Endothelial cell of umbilical vein (primary cell): ENCODE measurements around the gene TDRD3. TPM values are rescaled to one million over a fixed set of nuclear protein-coding genes. Genes with fewer than 3 reads are reported as not detected.

Experiments
- BruUV-seq: library from RNA; stranded (reverse); fragments of 400-500 nt; replicated peaks from 2 replicates; lab custom pipeline; 2021; lab: Mats Ljungman, UMichigan
- CTCF ChIA-PET: fragments of 300-600, 350-600 bp; sonication (Branson Sonifier 250); formaldehyde crosslinking; loops from one replicate; lab custom pipeline; 2021; ENCODE audit warnings: antibody characterized with exemption, inconsistent platforms; lab: Charles Lee
- POLR2A ChIA-PET: fragments of 300-600, 350-600 bp; sonication (Branson Sonifier 250); formaldehyde crosslinking; loops from one replicate; lab custom pipeline; 2021; ENCODE audit warnings: antibody characterized with exemption, inconsistent platforms; lab: Charles Lee
- DNase-seq: peaks from one replicate; pipeline ENCODE4 v3.0.0-alpha.2; 2011; ENCODE audit warnings: low read depth, low spot score
- FAIRE-seq: peaks from 2 replicates; lab custom pipeline; 2011; peaks lifted over from hg19 to GRCh38; lab: Jason Lieb, UNC
- H2AFZ ChIP-seq: 2 replicates; pipeline ENCODE4 v1.6.0; 2012; ENCODE audit warnings: low read depth, low read length, control low read depth, inconsistent platforms
- H3K27ac ChIP-seq: 2 replicates; pipeline ENCODE4 v1.5.1; 2011; ENCODE audit warnings: low read depth, mild to moderate bottlenecking, control low read depth, low read length, moderate library complexity; ENCODE audit not compliant: insufficient read depth
- H3K27me3 ChIP-seq, 2 experiments: 2 replicates each; pipeline versions ENCODE4 v1.6.0 to v1.6.1; 2011; ENCODE audit warnings: low read length in 2 of 2, mixed read lengths in 1 of 2; ENCODE audit not compliant: control insufficient read depth in 2 of 2, insufficient read depth in 2 of 2
- H3K36me3 ChIP-seq, 2 experiments: 2 replicates in 1 of 2; 3 replicates in 1 of 2; pipeline ENCODE4 v1.5.1; 2011; ENCODE audit warnings: low read length in 2 of 2, mild to moderate bottlenecking in 1 of 2, moderate library complexity in 1 of 2; ENCODE audit not compliant: control insufficient read depth in 2 of 2, insufficient read depth in 2 of 2; ENCODE audit errors: extremely low read depth in 1 of 2
- H3K4me1 ChIP-seq: 3 replicates; pipeline ENCODE4 v1.5.1; 2011; ENCODE audit warnings: mild to moderate bottlenecking, low read length; ENCODE audit not compliant: control insufficient read depth, insufficient read depth; ENCODE audit errors: extremely low read depth
- H3K4me2 ChIP-seq: 2 replicates; pipeline ENCODE4 v1.6.1; 2011; ENCODE audit warnings: low read length, control low read depth, mixed read lengths; ENCODE audit not compliant: insufficient read depth
- H3K4me3 ChIP-seq, 3 experiments: fragments of 200-600 bp in 1 of 3; sonication (generic), shearing (Covaris generic) in 1 of 3; replicated peaks in 1 of 3; 2 replicates each; pipeline ENCODE4 v1.5.1; 2011 to 2016; ENCODE audit warnings: control low read depth in 3 of 3, low read length in 3 of 3, mild to moderate bottlenecking in 2 of 3, inconsistent platforms in 1 of 3, low read depth in 1 of 3, moderate library complexity in 1 of 3; ENCODE audit not compliant: insufficient read depth in 1 of 3
- H3K79me2 ChIP-seq: 2 replicates; pipeline ENCODE4 v1.6.0; 2012; ENCODE audit warnings: low read length, inconsistent platforms; ENCODE audit not compliant: control insufficient read depth, insufficient read depth
- H3K9ac ChIP-seq: replicated peaks from 2 replicates; pipeline ENCODE3; 2011; ENCODE audit warnings: low read length, control low read depth; ENCODE audit not compliant: insufficient read depth; ENCODE audit errors: extremely low read depth
- H3K9me1 ChIP-seq: replicated peaks from 3 replicates; pipeline ENCODE4 v1.6.0; 2011; ENCODE audit warnings: mild to moderate bottlenecking, low read length; ENCODE audit not compliant: control insufficient read depth, insufficient read depth; ENCODE audit errors: extremely low read depth
- H3K9me3 ChIP-seq: replicated peaks from 2 replicates; pipeline ENCODE4 v1.5.1; 2012; ENCODE audit warnings: low read length, inconsistent platforms; ENCODE audit not compliant: control insufficient read depth, insufficient read depth
- H4K20me1 ChIP-seq: replicated peaks from 2 replicates; pipeline ENCODE3; 2011; ENCODE audit warnings: mild to moderate bottlenecking, low read length; ENCODE audit not compliant: control insufficient read depth, insufficient read depth; ENCODE audit errors: extremely low read depth
- CTCF ChIP-seq, 2 donors: IDR thresholded peaks; 1 replicate in 1 of 2; 2 replicates in 1 of 2; pipeline ENCODE4 v1.5.1; 2011; ENCODE audit warnings: low read length in 2 of 2, mild to moderate bottlenecking in 2 of 2, moderate library complexity in 2 of 2, control low read depth in 1 of 2, inconsistent platforms in 1 of 2, low read depth in 1 of 2; ENCODE audit not compliant: insufficient read depth in 1 of 2; ENCODE audit errors: extremely low read depth in 1 of 2
- EZH2 ChIP-seq: IDR thresholded peaks from 2 replicates; pipeline ENCODE4 v1.6.1; 2012; ENCODE audit warnings: borderline replicate concordance, low read depth, mild to moderate bottlenecking, moderate library complexity, low read length, inconsistent platforms; ENCODE audit not compliant: severe bottlenecking
- FOS ChIP-seq: IDR thresholded peaks from 2 replicates; pipeline ENCODE4 v1.6.1; 2011; ENCODE audit warnings: mild to moderate bottlenecking, low read length, moderate library complexity, borderline replicate concordance; ENCODE audit not compliant: insufficient read depth
- GATA2 ChIP-seq: IDR thresholded peaks from 2 replicates; pipeline ENCODE4 v1.7.0; 2011; ENCODE audit warnings: low read depth, mild to moderate bottlenecking, moderate library complexity, mixed read lengths, low read length; ENCODE audit not compliant: insufficient read length, insufficient read depth
- JUN ChIP-seq: IDR thresholded peaks from 2 replicates; pipeline ENCODE4 v1.6.1; 2011; ENCODE audit warnings: borderline replicate concordance, low read depth; ENCODE audit not compliant: insufficient read length, insufficient read depth
- MAX ChIP-seq: IDR thresholded peaks from 2 replicates; pipeline ENCODE4 v1.6.1; 2011; ENCODE audit not compliant: insufficient read depth, insufficient read length
- MYC ChIP-seq: IDR thresholded peaks from one replicate; pipeline ENCODE4 v1.6.1; 2011; ENCODE audit warnings: mild to moderate bottlenecking, low read depth, low read length
- POLR2A ChIP-seq: IDR thresholded peaks from 2 replicates; pipeline ENCODE4 v1.6.1; 2012; ENCODE audit warnings: low read depth, mild to moderate bottlenecking, control low read depth, low read length
- POLR2AphosphoS5 ChIP-seq: IDR thresholded peaks from 2 replicates; pipeline ENCODE4 v1.6.1; 2012; ENCODE audit warnings: low read depth, mild to moderate bottlenecking, control low read depth, low read length, moderate library complexity; ENCODE audit not compliant: insufficient read depth
- dilution Hi-C: fragments of 300-500 bp; cut with MboI; formaldehyde crosslinking; loops from one replicate; pipeline ENCODE4 v1.15.0; 2019; ENCODE audit warnings: low sequenced_read_pairs; ENCODE audit not compliant: extremely low pct_ligation_motif_present
- intact Hi-C: fragments of 100-400 bp; cut with micrococcal nuclease; formaldehyde crosslinking; loops from one replicate; pipeline ENCODE4 v1.10.0; 2022
- polyA plus RNA-seq, 4 experiments: library from polyadenylated mRNA; depleted of rRNA in 3 of 4; stranded (reverse) in 3 of 4; unstranded in 1 of 4; fragments of >200 nt; gene quantifications; 2 replicates each; pipeline versions ENCODE4 v1.2.1 to v1.2.3, GENCODE V29; 2011 to 2012; ENCODE audit warnings: missing spikeins in 1 of 4
- total RNA-seq: library from RNA; stranded (reverse); gene quantifications from 2 replicates; pipeline ENCODE4 v1.2.3, GENCODE V29; 2021

TDRD3 gene
- total and polyA plus RNA-seq, 2 donors (not counting 3 experiments of a cell fraction or from before 2014, with no cell fraction given) = 3.0 to 16.3 TPM

- BruUV-seq = no TSS peak
- no peak overlapping the region for H3K4me3 ChIP-seq
- FAIRE-seq (no peak), DNase-seq (no peak)
- ChIA-PET CTCF (no interaction called here), POLR2A (no interaction called here)
- no peaks in the 10 kb centered on the region for H3K79me2 ChIP-seq
- TF ChIP-seq CTCF (IDR thresholded peaks at IDR 0.05; ENCODE audit: extremely low read depth in 1 of 2, insufficient read depth in 1 of 2, low read depth in 1 of 2, low read length in 2 of 2) = no peak
- no peak for TF ChIP-seq FOS
- TF ChIP-seq POLR2AphosphoS5 = no peak
- no peak for TF ChIP-seq GATA2
- no peak for TF ChIP-seq MAX
- TF ChIP-seq JUN = no peak
- TF ChIP-seq MYC = no peak
- TF ChIP-seq POLR2A = no peak
- no peak for TF ChIP-seq EZH2
- H4K20me1 ChIP-seq = no peaks in the 10 kb centered on the region
- dilution Hi-C loops = no loop called here
- no peaks in the 10 kb centered on the region for H3K36me3 ChIP-seq
- no peak overlapping the region for H3K4me2 ChIP-seq
- H3K27ac ChIP-seq = no peak overlapping the region
- no peaks in the 10 kb centered on the region for H3K4me1 ChIP-seq
- H3K9ac ChIP-seq = no peak overlapping the region
- H3K9me3 ChIP-seq = no peaks in the 10 kb centered on the region
- no peak overlapping the region for H2AFZ ChIP-seq
- H3K9me1 ChIP-seq = no peaks in the 10 kb centered on the region
- intact Hi-C loops = no loop called here
- H3K27me3 ChIP-seq = no peaks in the 10 kb centered on the region
These were observed 82.3 kb downstream of the TDRD3 start for GRCh38 chr13:60479273-60479672.
